Liver (tissue), 9 donors: Measurements from ENCODE around the gene JAGN1. TPM values are rescaled to one million over a fixed set of nuclear protein-coding genes. Genes with fewer than 3 reads are reported as not detected.
A peak's percentile ranks its signal among the peaks of the same experiment; 100 is the strongest.
"Not testable (repeated sequence)": the region's sequence is repeated elsewhere in the genome, so short reads cannot be mapped to it uniquely, and the experiment has no call there.

Source experiments
- DNase-seq: peaks from one replicate; pipeline ENCODE4 v3.0.0-alpha.2; 2017; ENCODE audit warnings: low spot score
- H3K27ac ChIP-seq, 2 donors: one replicate each; pipeline ENCODE4 v1.7.0; 2013; ENCODE audit warnings: inconsistent platforms in 2 of 2, low read length in 2 of 2, control low read depth in 1 of 2, low read depth in 1 of 2, mild to moderate bottlenecking in 1 of 2
- H3K27me3 ChIP-seq, 4 donors: one replicate each; pipeline versions ENCODE4 v1.6.1 to v1.7.0; 2013; ENCODE audit warnings: low read length in 3 of 4, inconsistent platforms in 1 of 4, mild to moderate bottlenecking in 1 of 4, moderate library complexity in 1 of 4; ENCODE audit not compliant: control insufficient read depth in 4 of 4, insufficient read depth in 4 of 4
- H3K36me3 ChIP-seq, 4 donors: one replicate each; pipeline versions ENCODE4 v1.6.1 to v1.7.0; 2013; ENCODE audit warnings: low read length in 3 of 4, mild to moderate bottlenecking in 3 of 4, low read depth in 1 of 4, moderate library complexity in 1 of 4; ENCODE audit not compliant: control insufficient read depth in 4 of 4, insufficient read depth in 3 of 4
- H3K4me1 ChIP-seq, 4 donors: one replicate each; pipeline versions ENCODE4 v1.6.1 to v1.7.0; 2013; ENCODE audit warnings: low read length in 3 of 4, mild to moderate bottlenecking in 3 of 4, moderate library complexity in 1 of 4; ENCODE audit not compliant: control insufficient read depth in 4 of 4, insufficient read depth in 4 of 4
- H3K4me3 ChIP-seq, 3 donors: one replicate each; pipeline versions ENCODE4 v1.6.1 to v1.7.0; 2013; ENCODE audit warnings: low read length in 3 of 3, control low read depth in 1 of 3, low read depth in 1 of 3, mild to moderate bottlenecking in 1 of 3
- H3K9ac ChIP-seq, 2 donors: one replicate each; pipeline ENCODE4 v1.7.0; 2013; ENCODE audit warnings: low read length in 2 of 2, mild to moderate bottlenecking in 2 of 2, moderate library complexity in 2 of 2, control low read depth in 1 of 2, low read depth in 1 of 2
- H3K9me3 ChIP-seq, 4 donors: one replicate each; pipeline versions ENCODE4 v1.6.1 to v1.7.0; 2013; ENCODE audit warnings: low read length in 3 of 4; ENCODE audit not compliant: control insufficient read depth in 4 of 4
- EGR1 ChIP-seq, 2 donors: IDR thresholded peaks; 2 replicates each; pipeline ENCODE4 v1.6.1; 2016 to 2018; ENCODE audit warnings: antibody characterized with exemption in 2 of 2, low read depth in 2 of 2
- FOXA1 ChIP-seq: IDR thresholded peaks from 2 replicates; pipeline ENCODE4 v1.6.1; 2016; ENCODE audit warnings: antibody characterized with exemption
- FOXA2 ChIP-seq: IDR thresholded peaks from 2 replicates; pipeline ENCODE4 v1.6.1; 2016; ENCODE audit warnings: antibody characterized with exemption
- GABPA ChIP-seq, 2 donors: IDR thresholded peaks in 1 of 2; conservative IDR thresholded peaks in 1 of 2; 2 replicates each; pipeline ENCODE4 v1.6.1; 2016; ENCODE audit warnings: antibody characterized with exemption in 2 of 2, mild to moderate bottlenecking in 1 of 2, moderate library complexity in 1 of 2
- HNF4A ChIP-seq, 2 donors: conservative IDR thresholded peaks; 2 replicates each; pipeline ENCODE4 v1.6.1; 2016; ENCODE audit warnings: antibody characterized with exemption in 2 of 2, mild to moderate bottlenecking in 2 of 2
- HNF4G ChIP-seq: IDR thresholded peaks from 2 replicates; pipeline ENCODE4 v1.6.1; 2016; ENCODE audit warnings: antibody characterized with exemption
- JUND ChIP-seq, 2 donors: IDR thresholded peaks; 2 replicates each; pipeline ENCODE4 v1.6.1; 2016; ENCODE audit warnings: antibody characterized with exemption in 2 of 2
- NR2F2 ChIP-seq: IDR thresholded peaks from 2 replicates; pipeline ENCODE4 v1.6.1; 2016; ENCODE audit warnings: antibody characterized with exemption
- RAD21 ChIP-seq, 2 donors: IDR thresholded peaks; 2 replicates each; pipeline ENCODE4 v1.6.1; 2016; ENCODE audit warnings: antibody characterized with exemption in 2 of 2, mild to moderate bottlenecking in 2 of 2
- RXRA ChIP-seq, 2 donors: IDR thresholded peaks; 2 replicates each; pipeline ENCODE4 v1.6.1; 2017 to 2018; ENCODE audit warnings: antibody characterized with exemption in 2 of 2, mild to moderate bottlenecking in 1 of 2
- SP1 ChIP-seq: IDR thresholded peaks from 2 replicates; pipeline ENCODE4 v1.6.1; 2018; ENCODE audit warnings: antibody characterized with exemption, mild to moderate bottlenecking
- TAF1 ChIP-seq: conservative IDR thresholded peaks from 2 replicates; pipeline ENCODE4 v1.6.1; 2016; ENCODE audit warnings: antibody characterized with exemption, mild to moderate bottlenecking
- YY1 ChIP-seq: IDR thresholded peaks from 2 replicates; pipeline ENCODE4 v1.6.1; 2016; ENCODE audit warnings: antibody characterized with exemption, mild to moderate bottlenecking
- WGBS: extraction: QIAGEN DNeasy Blood & Tissue Kit; methylation state at CpG from one replicate; pipeline ENCODE4 v1.1.7; 2013; 5-methylcytosine and 5-hydroxymethylcytosine counted together
- polyA plus RNA-seq, 2 donors: library from polyadenylated mRNA; stranded (reverse) in 1 of 2; unstranded in 1 of 2; fragments of 200-250 nt in 1 of 2; fragments of >200 nt in 1 of 2; fragmentation: Nextera tagmentation in 1 of 2; extraction: Ambion mirVana in 1 of 2; gene quantifications; one replicate each; pipeline versions ENCODE4 v1.2.1 to v1.2.3, GENCODE V29; 2013 to 2015
- total RNA-seq, 2 donors: library from RNA; depleted of rRNA; stranded (reverse); fragments of >200 nt; gene quantifications; one replicate each; pipeline ENCODE4 v1.2.3, GENCODE V29; 2014
- TF ChIP-seq, protein P1 (sequence below): IDR thresholded peaks from 2 replicates; pipeline ENCODE4 v1.6.1; 2016; ENCODE audit warnings: antibody characterized with exemption
- TF ChIP-seq, protein P2 (sequence below): IDR thresholded peaks from 2 replicates; pipeline ENCODE4 v1.6.1; 2016; ENCODE audit warnings: antibody characterized with exemption, mild to moderate bottlenecking
- TF ChIP-seq, protein P3 (sequence below): IDR thresholded peaks from 2 replicates; pipeline ENCODE4 v1.6.1; 2016; ENCODE audit warnings: antibody characterized with exemption
- TF ChIP-seq, protein P4 (sequence below): IDR thresholded peaks from 2 replicates; pipeline ENCODE4 v1.6.1; 2016; ENCODE audit warnings: antibody characterized with exemption
- TF ChIP-seq, protein P5 (sequence below): fragments of 150-350 bp; IDR thresholded peaks from 2 replicates; pipeline ENCODE4 v1.5.1; 2017; ENCODE audit warnings: improper control_type of control experiment, low read depth, low read length; ENCODE audit not compliant: missing input control
- donor health status: healthy.
- donor health status: healthy.
- donor health status: healthy.
- donor health status: healthy.
- donor health status: healthy.

JAGN1 gene
- total and polyA plus RNA-seq, 4 donors = 18.0 to 46.8 (median 30.6) TPM

DNA sequence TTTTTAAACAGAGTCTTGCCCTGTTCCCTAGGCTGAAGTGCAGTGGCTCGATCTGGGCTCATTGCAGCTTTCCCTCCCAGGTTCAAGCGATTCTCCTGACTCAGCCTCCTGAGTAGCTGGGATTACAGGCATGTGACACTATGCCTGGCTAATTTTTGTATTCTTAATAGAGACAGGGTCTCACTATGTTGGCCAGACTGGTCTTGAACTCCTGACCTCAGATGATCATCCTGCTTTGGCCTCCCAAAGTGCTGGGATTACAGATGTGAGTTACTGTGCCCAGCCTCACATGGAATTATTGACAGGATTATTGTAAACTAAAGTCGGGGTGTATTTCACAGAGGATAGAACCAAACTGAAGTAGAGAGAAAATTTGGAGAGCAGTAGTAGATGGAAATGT is 5.3 kb downstream of the JAGN1 start:
- H3K9me3 ChIP-seq, H3K4me3 ChIP-seq, DNase-seq, H3K27ac ChIP-seq, H3K9ac ChIP-seq, H3K27me3 ChIP-seq, H3K36me3 ChIP-seq: not testable (repeated sequence)
- H3K4me1 ChIP-seq = peaks cover 12 to 36% (median 29%) of the 10 kb centered on the region in 4 donors
- 95% methylated on average over 3 of the region's 3 CpGs for WGBS

DNA sequence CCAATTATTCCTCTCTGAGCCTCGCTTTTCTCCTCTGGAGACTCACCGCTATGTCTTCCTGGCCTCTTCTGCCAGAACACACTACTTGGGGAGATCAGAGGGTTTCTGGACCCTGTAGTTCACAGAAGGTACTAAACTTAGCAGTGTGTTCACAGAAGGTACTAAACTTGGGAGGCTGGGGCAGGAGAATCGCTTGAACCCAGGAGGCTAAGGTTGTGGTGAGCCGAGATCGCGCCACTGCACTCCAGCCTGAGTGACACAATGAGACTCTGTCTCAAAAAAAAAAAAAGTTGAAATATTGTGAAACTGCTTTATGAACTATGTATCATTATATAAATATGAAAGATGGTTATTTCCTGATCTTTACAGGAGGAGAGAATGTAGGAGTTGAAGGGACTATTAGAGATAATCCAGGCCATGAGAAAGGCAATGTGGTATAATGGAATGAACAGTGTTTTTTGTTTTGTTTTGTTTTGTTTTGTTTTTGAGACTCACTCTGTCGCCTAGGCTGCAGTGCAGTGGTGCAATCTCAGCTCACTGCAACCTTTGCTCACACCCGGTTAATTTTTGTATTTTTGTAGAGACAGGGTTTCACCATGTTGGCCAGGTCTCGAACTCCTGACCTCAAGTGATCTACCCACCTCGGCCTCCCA is 6.5 kb downstream of the JAGN1 start:
- not testable (repeated sequence) for H3K9ac ChIP-seq, H3K4me3 ChIP-seq, H3K36me3 ChIP-seq, H3K27me3 ChIP-seq, DNase-seq, H3K9me3 ChIP-seq
- peak; percentile 77 to 91 for TF ChIP-seq RXRA (IDR thresholded peaks at IDR 0.05)
- peak; percentile 76 for TF ChIP-seq SP1
- TF ChIP-seq HNF4G = peak; percentile 38
- TF ChIP-seq HNF4A (conservative IDR thresholded peaks at IDR 0.05) = peak; percentile 72 to 78
- WGBS = 51% methylated on average over 10 of the region's 10 CpGs
- Histone ChIP-seq H3K27ac (peak overlapping the region; percentile 84 to 88), H3K4me1 (peaks cover 11 to 40% (median 31%) of the 10 kb centered on the region in 4 donors)

DNA sequence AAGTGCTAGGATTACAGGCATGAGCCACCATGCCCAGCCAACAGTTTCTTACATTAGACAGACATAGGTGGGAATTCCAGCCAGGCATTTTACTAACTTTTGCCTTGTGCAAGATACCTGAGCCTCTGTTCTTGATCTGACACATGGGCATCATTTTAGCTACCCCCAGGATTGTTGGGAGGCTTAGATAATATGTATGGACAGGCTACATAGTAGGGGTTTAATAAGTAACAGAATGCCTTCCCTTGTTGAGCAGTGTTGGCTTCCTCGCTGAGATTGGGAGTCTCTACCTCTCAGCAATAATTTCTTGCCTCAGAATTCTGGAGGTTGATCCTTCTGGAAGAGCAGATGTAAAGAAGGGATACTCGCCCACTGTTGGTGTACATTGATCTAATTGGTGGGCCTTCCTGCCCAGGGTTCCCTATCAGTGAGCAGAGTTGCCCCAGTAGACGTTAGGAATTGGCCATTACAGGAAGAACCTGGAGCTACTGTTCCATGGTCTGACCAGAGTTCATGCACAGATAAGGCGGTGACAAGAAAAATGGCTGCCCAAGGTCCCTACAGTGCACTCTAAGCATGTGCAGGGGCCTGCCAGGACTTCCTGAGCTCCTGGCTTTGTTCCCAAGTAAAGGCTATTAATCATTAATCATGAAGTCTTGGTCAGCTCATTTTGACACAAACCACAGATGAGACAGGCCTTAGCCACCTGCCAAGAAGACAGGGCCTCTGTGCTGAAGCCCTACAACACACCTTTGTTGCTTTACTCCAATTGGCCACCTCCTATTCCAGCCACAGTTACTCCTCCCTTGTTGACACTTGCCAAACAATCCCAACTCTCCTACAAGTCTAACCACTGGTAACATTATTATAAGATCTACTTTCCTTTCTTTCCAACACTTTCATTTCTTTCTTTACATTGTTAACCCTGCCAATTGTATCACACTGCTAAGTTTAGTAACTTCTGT is 7.3 kb downstream of the JAGN1 start:
- WGBS = 20% methylated on average over 4 of the region's 4 CpGs
- DNase-seq = no peak
- Histone ChIP-seq H3K27ac (peak overlapping the region; percentile 84 to 88), H3K4me3 (no peak overlapping the region), H3K9me3 (no peaks in the 10 kb centered on the region), H3K27me3 (no peaks in the 10 kb centered on the region), H3K9ac (peak overlapping the region; percentile 23 to 56), H3K36me3 (peaks cover 3 to 10% (median 8%) of the 10 kb centered on the region in 4 donors), H3K4me1 (peaks cover 15 to 43% (median 35%) of the 10 kb centered on the region in 4 donors)
- TF ChIP-seq, protein P1, sequence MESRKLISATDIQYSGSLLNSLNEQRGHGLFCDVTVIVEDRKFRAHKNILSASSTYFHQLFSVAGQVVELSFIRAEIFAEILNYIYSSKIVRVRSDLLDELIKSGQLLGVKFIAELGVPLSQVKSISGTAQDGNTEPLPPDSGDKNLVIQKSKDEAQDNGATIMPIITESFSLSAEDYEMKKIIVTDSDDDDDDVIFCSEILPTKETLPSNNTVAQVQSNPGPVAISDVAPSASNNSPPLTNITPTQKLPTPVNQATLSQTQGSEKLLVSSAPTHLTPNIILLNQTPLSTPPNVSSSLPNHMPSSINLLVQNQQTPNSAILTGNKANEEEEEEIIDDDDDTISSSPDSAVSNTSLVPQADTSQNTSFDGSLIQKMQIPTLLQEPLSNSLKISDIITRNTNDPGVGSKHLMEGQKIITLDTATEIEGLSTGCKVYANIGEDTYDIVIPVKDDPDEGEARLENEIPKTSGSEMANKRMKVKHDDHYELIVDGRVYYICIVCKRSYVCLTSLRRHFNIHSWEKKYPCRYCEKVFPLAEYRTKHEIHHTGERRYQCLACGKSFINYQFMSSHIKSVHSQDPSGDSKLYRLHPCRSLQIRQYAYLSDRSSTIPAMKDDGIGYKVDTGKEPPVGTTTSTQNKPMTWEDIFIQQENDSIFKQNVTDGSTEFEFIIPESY = no peak
- peak; percentile 13 for TF ChIP-seq TAF1
- TF ChIP-seq EGR1 (IDR thresholded peaks at IDR 0.05; ENCODE audit: low read depth in 2 of 2) = peak in 1 of 2 donors; percentile 45
- peak; percentile 11 for TF ChIP-seq RAD21 (IDR thresholded peaks at IDR 0.05)
- TF ChIP-seq, protein P2, sequence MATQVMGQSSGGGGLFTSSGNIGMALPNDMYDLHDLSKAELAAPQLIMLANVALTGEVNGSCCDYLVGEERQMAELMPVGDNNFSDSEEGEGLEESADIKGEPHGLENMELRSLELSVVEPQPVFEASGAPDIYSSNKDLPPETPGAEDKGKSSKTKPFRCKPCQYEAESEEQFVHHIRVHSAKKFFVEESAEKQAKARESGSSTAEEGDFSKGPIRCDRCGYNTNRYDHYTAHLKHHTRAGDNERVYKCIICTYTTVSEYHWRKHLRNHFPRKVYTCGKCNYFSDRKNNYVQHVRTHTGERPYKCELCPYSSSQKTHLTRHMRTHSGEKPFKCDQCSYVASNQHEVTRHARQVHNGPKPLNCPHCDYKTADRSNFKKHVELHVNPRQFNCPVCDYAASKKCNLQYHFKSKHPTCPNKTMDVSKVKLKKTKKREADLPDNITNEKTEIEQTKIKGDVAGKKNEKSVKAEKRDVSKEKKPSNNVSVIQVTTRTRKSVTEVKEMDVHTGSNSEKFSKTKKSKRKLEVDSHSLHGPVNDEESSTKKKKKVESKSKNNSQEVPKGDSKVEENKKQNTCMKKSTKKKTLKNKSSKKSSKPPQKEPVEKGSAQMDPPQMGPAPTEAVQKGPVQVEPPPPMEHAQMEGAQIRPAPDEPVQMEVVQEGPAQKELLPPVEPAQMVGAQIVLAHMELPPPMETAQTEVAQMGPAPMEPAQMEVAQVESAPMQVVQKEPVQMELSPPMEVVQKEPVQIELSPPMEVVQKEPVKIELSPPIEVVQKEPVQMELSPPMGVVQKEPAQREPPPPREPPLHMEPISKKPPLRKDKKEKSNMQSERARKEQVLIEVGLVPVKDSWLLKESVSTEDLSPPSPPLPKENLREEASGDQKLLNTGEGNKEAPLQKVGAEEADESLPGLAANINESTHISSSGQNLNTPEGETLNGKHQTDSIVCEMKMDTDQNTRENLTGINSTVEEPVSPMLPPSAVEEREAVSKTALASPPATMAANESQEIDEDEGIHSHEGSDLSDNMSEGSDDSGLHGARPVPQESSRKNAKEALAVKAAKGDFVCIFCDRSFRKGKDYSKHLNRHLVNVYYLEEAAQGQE = no peak
- TF ChIP-seq, protein P3, sequence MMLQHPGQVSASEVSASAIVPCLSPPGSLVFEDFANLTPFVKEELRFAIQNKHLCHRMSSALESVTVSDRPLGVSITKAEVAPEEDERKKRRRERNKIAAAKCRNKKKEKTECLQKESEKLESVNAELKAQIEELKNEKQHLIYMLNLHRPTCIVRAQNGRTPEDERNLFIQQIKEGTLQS = no peak
- no peak for TF ChIP-seq NR2F2
- TF ChIP-seq, protein P4, sequence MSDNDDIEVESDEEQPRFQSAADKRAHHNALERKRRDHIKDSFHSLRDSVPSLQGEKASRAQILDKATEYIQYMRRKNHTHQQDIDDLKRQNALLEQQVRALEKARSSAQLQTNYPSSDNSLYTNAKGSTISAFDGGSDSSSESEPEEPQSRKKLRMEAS = peak; percentile 74
- peak in 1 of 2 donors; percentile 71 for TF ChIP-seq JUND (IDR thresholded peaks at IDR 0.05)
- no peak for TF ChIP-seq HNF4G
- TF ChIP-seq YY1 = peak; percentile 97
- peak; percentile 86 for TF ChIP-seq SP1
- TF ChIP-seq, protein P5, sequence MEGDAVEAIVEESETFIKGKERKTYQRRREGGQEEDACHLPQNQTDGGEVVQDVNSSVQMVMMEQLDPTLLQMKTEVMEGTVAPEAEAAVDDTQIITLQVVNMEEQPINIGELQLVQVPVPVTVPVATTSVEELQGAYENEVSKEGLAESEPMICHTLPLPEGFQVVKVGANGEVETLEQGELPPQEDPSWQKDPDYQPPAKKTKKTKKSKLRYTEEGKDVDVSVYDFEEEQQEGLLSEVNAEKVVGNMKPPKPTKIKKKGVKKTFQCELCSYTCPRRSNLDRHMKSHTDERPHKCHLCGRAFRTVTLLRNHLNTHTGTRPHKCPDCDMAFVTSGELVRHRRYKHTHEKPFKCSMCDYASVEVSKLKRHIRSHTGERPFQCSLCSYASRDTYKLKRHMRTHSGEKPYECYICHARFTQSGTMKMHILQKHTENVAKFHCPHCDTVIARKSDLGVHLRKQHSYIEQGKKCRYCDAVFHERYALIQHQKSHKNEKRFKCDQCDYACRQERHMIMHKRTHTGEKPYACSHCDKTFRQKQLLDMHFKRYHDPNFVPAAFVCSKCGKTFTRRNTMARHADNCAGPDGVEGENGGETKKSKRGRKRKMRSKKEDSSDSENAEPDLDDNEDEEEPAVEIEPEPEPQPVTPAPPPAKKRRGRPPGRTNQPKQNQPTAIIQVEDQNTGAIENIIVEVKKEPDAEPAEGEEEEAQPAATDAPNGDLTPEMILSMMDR = no peak
- peak; percentile 84 for TF ChIP-seq FOXA2
- no peak for TF ChIP-seq GABPA (IDR thresholded peaks at IDR 0.05 in 1 of 2, conservative IDR thresholded peaks at IDR 0.05 in 1 of 2)
- TF ChIP-seq HNF4A (conservative IDR thresholded peaks at IDR 0.05) = peak; percentile 68 to 71
- peak; percentile 68 for TF ChIP-seq FOXA1
- TF ChIP-seq RXRA (IDR thresholded peaks at IDR 0.05) = peak; percentile 37 to 82
